Renal pelvis (tissue), 4 donors: ENCODE data around the gene NR2F6. TPM values are rescaled to one million over a fixed set of nuclear protein-coding genes. Genes with fewer than 3 reads are reported as not detected.

ENCODE experiments used
- DNase-seq: peaks from one replicate; pipeline ENCODE4 v3.0.0-alpha.2; 2013
- polyA plus RNA-seq, 3 donors: library from polyadenylated mRNA; unstranded; fragments of 120-200 nt; gene quantifications; one replicate each; pipeline ENCODE4 v1.2.1, GENCODE V29; 2013; ENCODE audit not compliant: insufficient read length in 3 of 3

Gene NR2F6
- polyA plus RNA-seq, 3 donors = 45.9 to 70.9 (median 56.8) TPM

DNA sequence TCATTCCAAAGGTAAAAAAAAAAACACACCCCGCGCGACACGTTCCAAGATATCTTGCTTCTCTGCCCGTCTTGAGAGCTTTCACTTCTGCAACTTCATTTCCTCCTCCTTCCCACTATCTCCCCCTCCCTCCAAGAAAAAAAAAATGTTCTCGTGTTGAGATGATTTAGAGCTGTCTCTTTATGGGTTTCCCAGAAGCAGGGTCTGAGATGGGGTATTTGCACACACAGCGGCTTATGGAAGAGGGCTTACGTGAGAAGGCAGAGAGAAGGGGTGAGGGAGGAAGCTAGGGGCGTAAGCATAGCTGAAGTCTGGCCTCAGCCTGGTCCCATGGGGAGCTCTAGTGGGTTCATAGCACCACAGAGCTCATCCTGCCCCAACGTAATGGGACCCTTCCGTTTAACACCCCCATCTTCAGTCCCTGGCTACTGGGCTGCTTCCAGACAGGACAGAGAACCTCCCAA, 61.8 kb downstream of the NR2F6 start:
- no peak for DNase-seq

DNA sequence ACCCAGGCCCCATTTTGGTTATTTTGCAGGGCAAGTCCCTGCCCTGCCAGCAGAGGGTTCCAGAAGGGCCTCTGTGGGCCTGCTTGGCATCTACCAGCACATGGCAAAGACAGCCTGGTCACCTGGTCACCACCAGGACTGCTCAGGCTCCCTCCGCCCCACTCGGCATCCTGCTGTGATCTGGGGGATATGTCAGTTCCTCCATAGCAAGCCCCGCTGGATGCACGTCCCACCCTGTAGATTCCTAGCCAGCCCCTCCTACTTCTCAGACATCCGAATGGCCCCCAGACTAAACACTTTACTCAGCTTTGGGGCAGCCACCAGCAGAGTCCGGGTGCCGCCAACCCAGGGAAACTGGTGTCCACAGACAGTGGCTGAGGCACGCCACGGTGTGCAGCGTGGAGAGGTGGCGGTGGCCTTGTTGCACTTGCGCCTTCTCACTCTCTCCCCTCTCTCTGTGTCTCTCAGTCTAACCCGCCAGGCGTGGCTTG, 62.4 kb downstream of the NR2F6 start:
- DNase-seq = no peak

Other genes with a start within 250 kb of the NR2F6 start
- gene CPAMD8, start 219.1 kb downstream of the NR2F6 start, polyA plus RNA-seq = 10 to 100 TPM; 43.6 to 53.0 (median 44.0) TPM
- gene HAUS8, start 170.5 kb downstream of the NR2F6 start, polyA plus RNA-seq = 10 to 100 TPM; 12.5 to 17.0 (median 14.8) TPM
- gene MYO9B, start 170.1 kb downstream of the NR2F6 start, polyA plus RNA-seq = 10 to 100 TPM; 54.4 to 64.1 (median 56.9) TPM
- gene USE1, start 30.6 kb downstream of the NR2F6 start, polyA plus RNA-seq = 10 to 100 TPM; 27.1 to 35.5 (median 29.1) TPM
- 10 to 100 TPM; 20.4 to 22.9 (median 21.2) TPM for gene OCEL1, start 19.7 kb downstream of the NR2F6 start, polyA plus RNA-seq
- gene USHBP1, start 18.8 kb upstream of the NR2F6 start, polyA plus RNA-seq = 1 to 10 TPM; 5.9 to 7.8 (median 6.0) TPM
- 100 to 1,000 TPM in 2 of 3 donors, 10 to 100 TPM in 1; 96.7 to 113 (median 107) TPM for gene BABAM1, start 21.5 kb upstream of the NR2F6 start, polyA plus RNA-seq
- 1 to 10 TPM in 2 of 3 donors, under 1 TPM in 1; 0.91 to 2.3 (median 1.9) TPM for gene ANKLE1, start 36.0 kb upstream of the NR2F6 start, polyA plus RNA-seq
- gene ABHD8, start 57.5 kb upstream of the NR2F6 start, polyA plus RNA-seq = 10 to 100 TPM in 2 of 3 donors, 1 to 10 TPM in 1; 9.7 to 13.5 (median 12.3) TPM
- gene MRPL34, start 60.0 kb upstream of the NR2F6 start, polyA plus RNA-seq = 10 to 100 TPM; 59.2 to 71.3 (median 63.5) TPM
- 10 to 100 TPM; 34.6 to 42.5 (median 40.7) TPM for gene DDA1, start 63.6 kb upstream of the NR2F6 start, polyA plus RNA-seq
- gene ANO8, start 88.9 kb upstream of the NR2F6 start, polyA plus RNA-seq = 10 to 100 TPM; 11.2 to 17.0 (median 16.4) TPM
- gene GTPBP3, start 91.6 kb upstream of the NR2F6 start, polyA plus RNA-seq = 10 to 100 TPM; 17.4 to 39.2 (median 34.1) TPM
- gene PLVAP, start 131.4 kb upstream of the NR2F6 start, polyA plus RNA-seq = 100 to 1,000 TPM; 167 to 245 (median 205) TPM
- 1 to 10 TPM; 1.8 to 7.3 (median 6.7) TPM for gene CCDC194, start 148.3 kb upstream of the NR2F6 start, polyA plus RNA-seq
- gene BST2, start 159.7 kb upstream of the NR2F6 start, polyA plus RNA-seq = 100 to 1,000 TPM; 130 to 149 (median 140) TPM
- gene MVB12A, start 174.1 kb upstream of the NR2F6 start, polyA plus RNA-seq = 10 to 100 TPM; 68.3 to 87.5 (median 73.0) TPM
- 1 to 10 TPM; 2.5 to 3.2 (median 3.1) TPM for gene TMEM221, start 202.7 kb upstream of the NR2F6 start, polyA plus RNA-seq
- gene NXNL1, start 215.0 kb upstream of the NR2F6 start, polyA plus RNA-seq = under 1 TPM in 1 of 3 donors, not detected in 2; 0.25 TPM
- gene SLC27A1, start 224.6 kb upstream of the NR2F6 start, polyA plus RNA-seq = 10 to 100 TPM; 14.0 to 22.6 (median 19.6) TPM